ENCODE data around the gene IL12RB2. TPM values are rescaled to one million over a fixed set of nuclear protein-coding genes. Genes with fewer than 3 reads are reported as not detected.
"Not testable (repeated sequence)": the region's sequence is repeated elsewhere in the genome, so short reads cannot be mapped to it uniquely, and the experiment has no call there.

The IL12RB2 gene
- polyA plus RNA-seq, 6 donors from 2014 or later, result not detected

DNA sequence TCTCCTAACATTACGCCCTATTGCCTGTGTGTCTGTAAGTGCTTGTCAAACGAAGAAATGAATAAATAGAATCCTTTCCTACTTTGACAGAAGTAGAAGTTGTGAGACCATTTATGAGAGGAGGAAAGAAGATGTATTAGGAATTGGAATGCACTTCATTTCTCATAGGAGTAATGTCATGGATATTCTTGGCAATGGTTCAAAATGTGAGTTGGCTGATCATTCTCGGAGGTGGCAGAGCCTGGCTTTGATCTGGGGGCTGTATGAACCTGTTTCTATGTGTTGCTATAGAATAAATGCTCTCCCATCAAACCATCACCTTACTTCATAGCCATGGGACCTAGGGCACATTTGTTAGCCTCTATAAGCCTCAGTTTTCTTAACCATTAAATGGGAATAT is 132.7 kb downstream of the IL12RB2 start:
- Mint-ChIP-seq H3K27ac (peak overlapping the region in 1 of 6 donors; percentile 80), H3K27me3 (peaks cover 0 to 7% (median 0%) of the 10 kb centered on the region in 3 donors), H3K4me3 (no peak overlapping the region), H3K36me3 (no peaks in the 10 kb centered on the region), H3K4me1 (no peaks in the 10 kb centered on the region), H3K9me3 (no peaks in the 10 kb centered on the region)
- no peak for ATAC-seq (ENCODE audit: low read depth in 2 of 2)
- DNase-seq, result no peak

GRCh38 chr1:67441183-67441582 is 133.5 kb downstream of the IL12RB2 start:
- no peak for ATAC-seq (ENCODE audit: low read depth in 2 of 2)
- H3K36me3 Mint-ChIP-seq, result no peaks in the 10 kb centered on the region
- no peaks in the 10 kb centered on the region for H3K9me3 Mint-ChIP-seq
- H3K4me1 Mint-ChIP-seq, result peaks cover 1 to 7% (median 3%) of the 10 kb centered on the region in 3 donors
- H3K4me3 Mint-ChIP-seq, result no peak overlapping the region
- H3K27me3 Mint-ChIP-seq, result peaks cover 0 to 7% (median 0%) of the 10 kb centered on the region in 3 donors
- no peak for DNase-seq
- H3K27ac Mint-ChIP-seq, result no peak overlapping the region

- DNase-seq (no peak), ATAC-seq (ENCODE audit: low read depth in 2 of 2) (no peak)
- Mint-ChIP-seq H3K4me3 (no peak overlapping the region), H3K9me3 (no peaks in the 10 kb centered on the region), H3K4me1 (peaks cover 6 to 11% (median 10%) of the 10 kb centered on the region in 3 donors), H3K27ac (no peak overlapping the region), H3K36me3 (no peaks in the 10 kb centered on the region), H3K27me3 (peaks cover 0 to 7% (median 0%) of the 10 kb centered on the region in 3 donors)
Measured at GRCh38 chr1:67441739-67442281, 134.1 kb downstream of the IL12RB2 start.

- DNase-seq, H3K27me3 Mint-ChIP-seq, H3K9me3 Mint-ChIP-seq, H3K4me3 Mint-ChIP-seq, H3K36me3 Mint-ChIP-seq: not testable (repeated sequence)
- peaks cover 6 to 14% (median 11%) of the 10 kb centered on the region in 3 donors for H3K4me1 Mint-ChIP-seq
- ATAC-seq (ENCODE audit: low read depth in 2 of 2), result peak; percentile 76 to 81
- peak overlapping the region in 1 of 6 donors; percentile 69 for H3K27ac Mint-ChIP-seq
Measured at GRCh38 chr1:67446014-67446413, 138.3 kb downstream of the IL12RB2 start.

Other genes starting within 250 kb of the IL12RB2 start
- not detected for gene C1orf141, start 172.9 kb upstream of the IL12RB2 start, polyA plus RNA-seq (ENCODE audit: low read depth in 6 of 6)
- gene IL23R, start 141.4 kb upstream of the IL12RB2 start, polyA plus RNA-seq (ENCODE audit: low read depth in 6 of 6), result not detected
- 100 to 1,000 TPM in 5 of 6 donors, 10 to 100 TPM in 1; 93.7 to 147 (median 125) TPM for gene SERBP1, start 122.5 kb downstream of the IL12RB2 start, polyA plus RNA-seq (ENCODE audit: low read depth in 6 of 6)

Measured in naive B cell (primary cell).